ENCODE results near the gene EIF2D. TPM values are rescaled to one million over a fixed set of nuclear protein-coding genes. Genes with fewer than 3 reads are reported as not detected.
A peak's percentile ranks its signal among the peaks of the same experiment; 100 is the strongest.

EIF2D gene
- total and polyA plus RNA-seq, 2 of the 4 experiments (the other 2 are of a cell fraction): 64.3 to 69.4 TPM

GRCh38 chr1:206635978-206636345 lies 23.7 kb upstream of the EIF2D start:
- H3K27me3 ChIP-seq (ENCODE audit: control insufficient read depth, insufficient read depth, low read length): no peaks in the 10 kb centered on the region
- peak overlapping the region; percentile 95 for H2AFZ ChIP-seq (replicated peaks; ENCODE audit: low read length, poor library complexity)

More at GRCh38 chr1:206635978-206636345, 23.7 kb upstream of the EIF2D start:
- H3K4me2 ChIP-seq (ENCODE audit: low read depth, low read length): peak overlapping the region; percentile 100
- peak overlapping the region; percentile 24; the same call in 1 of the 2 replicates for H3K18ac ChIP-seq (ENCODE audit: low read depth, low read length)
- no peaks in the 10 kb centered on the region for H4K20me1 ChIP-seq (ENCODE audit: insufficient read depth, low read length)
- TF ChIP-seq MAFK (IDR thresholded peaks at IDR 0.05; ENCODE audit: low read depth, low read length) (no peak), ELK1 (IDR thresholded peaks at IDR 0.05; ENCODE audit: borderline replicate concordance, low read depth, low read length) (no peak), RFX5 (IDR thresholded peaks at IDR 0.05; ENCODE audit: low read depth, low read length) (no peak), RCOR1 (IDR thresholded peaks at IDR 0.05; ENCODE audit: insufficient replicate concordance, low read length) (no peak), CHD1 (IDR thresholded peaks at IDR 0.05; ENCODE audit: low read depth, low read length) (no peak), SMC3 (IDR thresholded peaks at IDR 0.05; ENCODE audit: low read depth, low read length) (no peak), POLR2A (IDR thresholded peaks at IDR 0.05; ENCODE audit: low read depth, low read length) (no peak), FOS (IDR thresholded peaks at IDR 0.05; ENCODE audit: low read depth, low read length) (no peak), USF2 (IDR thresholded peaks at IDR 0.05; ENCODE audit: low read depth, low read length) (no peak), MXI1 (IDR thresholded peaks at IDR 0.05; ENCODE audit: borderline replicate concordance, low read depth, low read length) (no peak), BHLHE40 (IDR thresholded peaks at IDR 0.05; ENCODE audit: low read depth, low read length) (no peak), MAZ (IDR thresholded peaks at IDR 0.05; ENCODE audit: borderline replicate concordance, low read depth, low read length) (no peak), CTCF (conservative IDR thresholded peaks at IDR 0.05; ENCODE audit: low read depth, low read length) (no peak), NFE2L2 (IDR thresholded peaks at IDR 0.05; ENCODE audit: low read depth, low read length) (no peak), RAD21 (IDR thresholded peaks at IDR 0.05; ENCODE audit: low read length) (no peak), CEBPB (IDR thresholded peaks at IDR 0.05; ENCODE audit: low read depth, low read length) (no peak)
- peak overlapping the region; percentile 86 for H2AK9ac ChIP-seq (replicated peaks; ENCODE audit: low read depth, low read length, poor library complexity)
- dilution Hi-C loops (cut with HindIII; ENCODE audit: low sequenced_read_pairs, unreplicated experiment): no loop called here
- H3K23ac ChIP-seq (ENCODE audit: low read depth, low read length): peak overlapping the region; percentile 97
- peak overlapping the region; percentile 61 for H3K9ac ChIP-seq (ENCODE audit: low read depth, low read length)
- ATAC-seq (ENCODE audit: low read depth) (no peak; the same call in 1 of the 2 replicates), DNase-seq (no peak)
- H2BK20ac ChIP-seq (ENCODE audit: low read depth, low read length): no peak overlapping the region
- H3K14ac ChIP-seq (replicated peaks; ENCODE audit: low read depth, low read length): peak overlapping the region; percentile 85; the same call in 1 of the 2 replicates
- no peak overlapping the region for H2BK15ac ChIP-seq (ENCODE audit: low read depth, low read length)
- H3K56ac ChIP-seq (ENCODE audit: extremely low read depth, insufficient read depth, low read length): peak overlapping the region; percentile 43; the same call in 1 of the 2 replicates
- H3K4me3 ChIP-seq (ENCODE audit: insufficient read depth, low read depth, low read length): peak overlapping the region; percentile 94
- no TSS peak for BruUV-seq (replicated peaks)
- H3K79me1 ChIP-seq (ENCODE audit: low read depth in 1 of 2, low read length in 2 of 2): peaks cover under 1 to 25% of the 10 kb centered on the region in 2 experiments
- no CpG with 5 or more reads among the region's 14 CpGs for WGBS, 2 experiments (ENCODE audit: extremely low coverage in 2 of 2, insufficient read length in 1 of 2)
- 0 out of 2 replicates have a peak, but pooled peaks cover 3% of the 10 kb centered on the region for H3K9me1 ChIP-seq (ENCODE audit: insufficient read depth, low read length)
- peak overlapping the region; percentile 8; the same call in 1 of the 2 replicates for H4K91ac ChIP-seq (ENCODE audit: insufficient read depth, low read depth, low read length)
- H2AK5ac ChIP-seq (ENCODE audit: low read depth, low read length): no peak overlapping the region
- H3K4ac ChIP-seq (ENCODE audit: low read depth, low read length): peak overlapping the region; percentile 66; the same call in 1 of the 2 replicates
- peak overlapping the region; percentile 77 for H2BK5ac ChIP-seq (ENCODE audit: low read depth, low read length, poor library complexity, severe bottlenecking)
- intact Hi-C loops (cut with micrococcal nuclease): loop anchor here (2.0 to 10.0 kb wide), 2 partner anchors 79 to 349 kb away; no protein-coding TSS in a partner anchor
- ChIA-PET CTCF (interaction anchor here (0.6 to 4.1 kb wide), 5 partner anchors 14 to 99 kb away, joined by 4 to 37 read pairs (median 6); no protein-coding TSS in a partner anchor), POLR2A (ENCODE audit: unreplicated experiment) (interaction anchor here (1.5 kb wide), 1 partner anchor 29 kb away, joined by 4 read pairs; no protein-coding TSS in a partner anchor)
- no peak overlapping the region; a peak in 1 of 4 replicates for H4K8ac ChIP-seq (ENCODE audit: low read depth in 2 of 2, low read length in 2 of 2)
- H2BK120ac ChIP-seq (ENCODE audit: low read depth, low read length): peak overlapping the region; percentile 31; the same call in 1 of the 2 replicates
- peaks cover 8% of the 10 kb centered on the region for H3K4me1 ChIP-seq (ENCODE audit: control insufficient read depth, insufficient read depth, low read length)
- in situ Hi-C loops (cut with MboI; ENCODE audit: low sequenced_read_pairs): no loop called here
- no peaks in the 10 kb centered on the region for H3K9me3 ChIP-seq (ENCODE audit: control insufficient read depth, insufficient read depth, low read length)
- H4K5ac ChIP-seq (ENCODE audit: low read depth, low read length): no peak overlapping the region
- peak overlapping the region; percentile 62 for H3K27ac ChIP-seq (ENCODE audit: insufficient read depth, low read length)
- H3K36me3 ChIP-seq (ENCODE audit: control insufficient read depth, insufficient read depth, low read length): no peaks in the 10 kb centered on the region; the same call in 1 of the 2 replicates
